ENCODE data around the gene FLNB. TPM values are rescaled to one million over a fixed set of nuclear protein-coding genes. Genes with fewer than 3 reads are reported as not detected.

The FLNB gene
- total RNA-seq, 1 experiment from 2014 or later, result 41.2 TPM

- CTCF ChIA-PET, result no interaction called here
These were observed 4.9 kb downstream of the FLNB start for GRCh38 chr3:58013099-58013498.

GRCh38 chr3:58013973-58014649, 5.9 kb downstream of the FLNB start:
- Histone ChIP-seq H3K36me3 (ENCODE audit: insufficient read depth, low read length, poor library complexity, severe bottlenecking) (no peaks in the 10 kb centered on the region), H3K27ac (ENCODE audit: low read depth, low read length, poor library complexity, severe bottlenecking) (no peak overlapping the region), H3K9me3 (ENCODE audit: low read depth, low read length, poor library complexity, severe bottlenecking) (no peaks in the 10 kb centered on the region), H3K4me1 (ENCODE audit: insufficient read depth, low read length, poor library complexity, severe bottlenecking) (no peaks in the 10 kb centered on the region), H3K4me3 (ENCODE audit: low read depth, low read length, poor library complexity, severe bottlenecking) (no peak overlapping the region), H3K27me3 (replicated peaks; ENCODE audit: insufficient read depth, low read depth, low read length, poor library complexity) (no peaks in the 10 kb centered on the region)
- CTCF ChIA-PET, result no interaction called here
- TF ChIP-seq CTCF (conservative IDR thresholded peaks at IDR 0.05; ENCODE audit: low read depth, low read length), result no peak
- no peak for TF ChIP-seq EZH2 (IDR thresholded peaks at IDR 0.05; ENCODE audit: borderline replicate concordance, low read depth, low read length, poor library complexity, severe bottlenecking)
- BruUV-seq (replicated peaks), result no TSS peak
- intact Hi-C loops (cut with micrococcal nuclease; ENCODE audit: unreplicated experiment), result no loop called here
- DNase-seq (ENCODE audit: low spot score), result peak; percentile 45
- POLR2A ChIA-PET (ENCODE audit: low non-redundant PET), result no interaction called here

More at GRCh38 chr3:58013099-58013498, 4.9 kb downstream of the FLNB start:
- POLR2A ChIA-PET (ENCODE audit: low non-redundant PET), result no interaction called here
- Histone ChIP-seq H3K9me3 (ENCODE audit: low read depth, low read length, poor library complexity, severe bottlenecking) (no peaks in the 10 kb centered on the region), H3K4me1 (ENCODE audit: insufficient read depth, low read length, poor library complexity, severe bottlenecking) (no peaks in the 10 kb centered on the region), H3K27ac (ENCODE audit: low read depth, low read length, poor library complexity, severe bottlenecking) (no peak overlapping the region), H3K4me3 (ENCODE audit: low read depth, low read length, poor library complexity, severe bottlenecking) (no peak overlapping the region), H3K36me3 (ENCODE audit: insufficient read depth, low read length, poor library complexity, severe bottlenecking) (no peaks in the 10 kb centered on the region), H3K27me3 (replicated peaks; ENCODE audit: insufficient read depth, low read depth, low read length, poor library complexity) (no peaks in the 10 kb centered on the region)
- BruUV-seq (replicated peaks), result no TSS peak
- DNase-seq (ENCODE audit: low spot score), result no peak
- intact Hi-C loops (cut with micrococcal nuclease; ENCODE audit: unreplicated experiment), result no loop called here
- TF ChIP-seq CTCF (conservative IDR thresholded peaks at IDR 0.05; ENCODE audit: low read depth, low read length) (no peak), EZH2 (IDR thresholded peaks at IDR 0.05; ENCODE audit: borderline replicate concordance, low read depth, low read length, poor library complexity, severe bottlenecking) (no peak)

- intact Hi-C loops (cut with micrococcal nuclease; ENCODE audit: unreplicated experiment), result no loop called here
- BruUV-seq (replicated peaks), result no TSS peak
- H3K4me3 ChIP-seq (ENCODE audit: low read depth, low read length, poor library complexity, severe bottlenecking), result no peak overlapping the region
- H3K27ac ChIP-seq (ENCODE audit: low read depth, low read length, poor library complexity, severe bottlenecking), result no peak overlapping the region
- ChIA-PET CTCF (no interaction called here), POLR2A (ENCODE audit: low non-redundant PET) (no interaction called here)
- H3K9me3 ChIP-seq (ENCODE audit: low read depth, low read length, poor library complexity, severe bottlenecking), result no peaks in the 10 kb centered on the region
- TF ChIP-seq CTCF (conservative IDR thresholded peaks at IDR 0.05; ENCODE audit: low read depth, low read length) (no peak), EZH2 (IDR thresholded peaks at IDR 0.05; ENCODE audit: borderline replicate concordance, low read depth, low read length, poor library complexity, severe bottlenecking) (no peak)
- no peak for DNase-seq (ENCODE audit: low spot score)
- no peaks in the 10 kb centered on the region for H3K36me3 ChIP-seq (ENCODE audit: insufficient read depth, low read length, poor library complexity, severe bottlenecking)
- no peaks in the 10 kb centered on the region for H3K27me3 ChIP-seq (replicated peaks; ENCODE audit: insufficient read depth, low read depth, low read length, poor library complexity)
- H3K4me1 ChIP-seq (ENCODE audit: insufficient read depth, low read length, poor library complexity, severe bottlenecking), result no peaks in the 10 kb centered on the region
These were observed 7.3 kb downstream of the FLNB start for GRCh38 chr3:58015520-58015915.

Data from A673 (cell line).